Measurements from ENCODE around the gene HDAC4. TPM values are rescaled to one million over a fixed set of nuclear protein-coding genes. Genes with fewer than 3 reads are reported as not detected.

Gene HDAC4
- total and polyA plus RNA-seq, 10 of the 15 experiments (the other 5 are each of a cell fraction or from before 2014, with no cell fraction given), result 0.22 to 15.7 (median 4.8) TPM

DNA sequence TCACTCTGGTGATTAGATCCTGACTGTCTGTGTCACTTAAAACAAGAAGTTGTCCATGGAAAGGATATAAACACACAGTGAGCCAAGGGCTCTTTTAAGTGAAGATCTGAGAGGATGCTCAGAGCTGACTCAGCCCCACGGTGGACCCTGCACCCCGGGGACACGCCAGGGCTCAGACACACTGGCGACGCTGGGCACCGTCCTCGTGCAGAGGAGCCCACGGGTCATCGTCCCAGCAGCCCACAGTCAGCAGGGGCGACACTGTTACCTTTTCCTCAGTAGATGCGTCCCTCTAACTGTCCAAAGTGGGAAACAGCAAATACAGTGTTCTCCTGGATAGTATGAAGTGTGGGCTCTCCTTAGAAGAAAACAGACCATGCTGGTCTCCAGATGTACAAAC, 225.6 kb downstream of the HDAC4 start:
- H3K27me3 ChIP-seq (replicated peaks in 1 of 2; ENCODE audit: control insufficient read depth in 2 of 2, insufficient read depth in 2 of 2, low read length in 1 of 2), result no peaks in the 10 kb centered on the region
- no peak overlapping the region for H3K27ac ChIP-seq (ENCODE audit: control insufficient read depth, insufficient read depth)
- in situ Hi-C loops (cut with MboI) (no loop called here), intact Hi-C loops (cut with micrococcal nuclease; ENCODE audit: unreplicated experiment) (no loop called here)
- H3K9ac ChIP-seq (ENCODE audit: control insufficient read depth, insufficient read depth, low read length), result no peak overlapping the region
- no peak overlapping the region for H2AFZ ChIP-seq (ENCODE audit: control insufficient read depth, low read depth, low read length)
- no peaks in the 10 kb centered on the region for H4K20me1 ChIP-seq (ENCODE audit: control insufficient read depth, insufficient read depth)
- ChIA-PET RAD21 (ENCODE audit: unreplicated experiment) (no interaction called here), SMC1A (ENCODE audit: uncharacterized antibody, unreplicated experiment) (no interaction called here), POLR2A (no interaction called here), CTCF (no interaction called here)
- no peaks in the 10 kb centered on the region for H3K79me2 ChIP-seq (ENCODE audit: control insufficient read depth, insufficient read depth, low read length)
- H3K9me3 ChIP-seq (replicated peaks; ENCODE audit: control insufficient read depth, insufficient read depth, low read length), result peaks cover 5% of the 10 kb centered on the region; the same call in 2 of the 3 replicates
- FAIRE-seq (no peak), DNase-seq (ENCODE audit: low read depth, low spot score) (no peak), ATAC-seq (no peak)
- WGBS (ENCODE audit: insufficient coverage, insufficient replicate concordance, low lambda C conversion rate, missing lambda C conversion rate), result 91% methylated on average over 11 of the region's 11 CpGs
- no TSS peak for BruUV-seq (replicated peaks)
- no peak overlapping the region for H3K4me2 ChIP-seq (ENCODE audit: control insufficient read depth, insufficient read depth)
- H3K4me1 ChIP-seq (ENCODE audit: control insufficient read depth, insufficient read depth, low read length), result no peaks in the 10 kb centered on the region
- H3K36me3 ChIP-seq (ENCODE audit: control insufficient read depth in 2 of 2, insufficient read depth in 2 of 2, low read length in 1 of 2), result peaks cover 0 to 2% of the 10 kb centered on the region in 2 experiments; a peak in 2 of 4 replicates
- H3K4me3 ChIP-seq, result no peak overlapping the region
- TF ChIP-seq MTA3 (IDR thresholded peaks at IDR 0.05; ENCODE audit: borderline replicate concordance, low read length) (no peak), STAT1 (conservative IDR thresholded peaks at IDR 0.05) (no peak), ZBED1 (IDR thresholded peaks at IDR 0.05; ENCODE audit: borderline replicate concordance) (no peak), ESRRA (IDR thresholded peaks at IDR 0.05; ENCODE audit: low read length) (no peak), SMARCA5 (IDR thresholded peaks at IDR 0.05) (no peak), CREM (IDR thresholded peaks at IDR 0.05; ENCODE audit: low read depth) (no peak), SIN3A (IDR thresholded peaks at IDR 0.05; ENCODE audit: low read depth, low read length) (no peak), NFXL1 (IDR thresholded peaks at IDR 0.05; ENCODE audit: borderline replicate concordance) (no peak), SUZ12 (IDR thresholded peaks at IDR 0.05; ENCODE audit: unreplicated experiment) (no peak)
- TF ChIP-seq, protein P1, sequence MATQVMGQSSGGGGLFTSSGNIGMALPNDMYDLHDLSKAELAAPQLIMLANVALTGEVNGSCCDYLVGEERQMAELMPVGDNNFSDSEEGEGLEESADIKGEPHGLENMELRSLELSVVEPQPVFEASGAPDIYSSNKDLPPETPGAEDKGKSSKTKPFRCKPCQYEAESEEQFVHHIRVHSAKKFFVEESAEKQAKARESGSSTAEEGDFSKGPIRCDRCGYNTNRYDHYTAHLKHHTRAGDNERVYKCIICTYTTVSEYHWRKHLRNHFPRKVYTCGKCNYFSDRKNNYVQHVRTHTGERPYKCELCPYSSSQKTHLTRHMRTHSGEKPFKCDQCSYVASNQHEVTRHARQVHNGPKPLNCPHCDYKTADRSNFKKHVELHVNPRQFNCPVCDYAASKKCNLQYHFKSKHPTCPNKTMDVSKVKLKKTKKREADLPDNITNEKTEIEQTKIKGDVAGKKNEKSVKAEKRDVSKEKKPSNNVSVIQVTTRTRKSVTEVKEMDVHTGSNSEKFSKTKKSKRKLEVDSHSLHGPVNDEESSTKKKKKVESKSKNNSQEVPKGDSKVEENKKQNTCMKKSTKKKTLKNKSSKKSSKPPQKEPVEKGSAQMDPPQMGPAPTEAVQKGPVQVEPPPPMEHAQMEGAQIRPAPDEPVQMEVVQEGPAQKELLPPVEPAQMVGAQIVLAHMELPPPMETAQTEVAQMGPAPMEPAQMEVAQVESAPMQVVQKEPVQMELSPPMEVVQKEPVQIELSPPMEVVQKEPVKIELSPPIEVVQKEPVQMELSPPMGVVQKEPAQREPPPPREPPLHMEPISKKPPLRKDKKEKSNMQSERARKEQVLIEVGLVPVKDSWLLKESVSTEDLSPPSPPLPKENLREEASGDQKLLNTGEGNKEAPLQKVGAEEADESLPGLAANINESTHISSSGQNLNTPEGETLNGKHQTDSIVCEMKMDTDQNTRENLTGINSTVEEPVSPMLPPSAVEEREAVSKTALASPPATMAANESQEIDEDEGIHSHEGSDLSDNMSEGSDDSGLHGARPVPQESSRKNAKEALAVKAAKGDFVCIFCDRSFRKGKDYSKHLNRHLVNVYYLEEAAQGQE (IDR thresholded peaks at IDR 0.05; ENCODE audit: low read depth, low read length), result no peak
- TF ChIP-seq, protein P2, sequence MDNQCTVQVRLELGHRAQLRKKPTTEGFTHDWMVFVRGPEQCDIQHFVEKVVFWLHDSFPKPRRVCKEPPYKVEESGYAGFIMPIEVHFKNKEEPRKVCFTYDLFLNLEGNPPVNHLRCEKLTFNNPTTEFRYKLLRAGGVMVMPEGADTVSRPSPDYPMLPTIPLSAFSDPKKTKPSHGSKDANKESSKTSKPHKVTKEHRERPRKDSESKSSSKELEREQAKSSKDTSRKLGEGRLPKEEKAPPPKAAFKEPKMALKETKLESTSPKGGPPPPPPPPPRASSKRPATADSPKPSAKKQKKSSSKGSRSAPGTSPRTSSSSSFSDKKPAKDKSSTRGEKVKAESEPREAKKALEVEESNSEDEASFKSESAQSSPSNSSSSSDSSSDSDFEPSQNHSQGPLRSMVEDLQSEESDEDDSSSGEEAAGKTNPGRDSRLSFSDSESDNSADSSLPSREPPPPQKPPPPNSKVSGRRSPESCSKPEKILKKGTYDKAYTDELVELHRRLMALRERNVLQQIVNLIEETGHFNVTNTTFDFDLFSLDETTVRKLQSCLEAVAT (IDR thresholded peaks at IDR 0.05), result no peak
- TF ChIP-seq, protein P3, sequence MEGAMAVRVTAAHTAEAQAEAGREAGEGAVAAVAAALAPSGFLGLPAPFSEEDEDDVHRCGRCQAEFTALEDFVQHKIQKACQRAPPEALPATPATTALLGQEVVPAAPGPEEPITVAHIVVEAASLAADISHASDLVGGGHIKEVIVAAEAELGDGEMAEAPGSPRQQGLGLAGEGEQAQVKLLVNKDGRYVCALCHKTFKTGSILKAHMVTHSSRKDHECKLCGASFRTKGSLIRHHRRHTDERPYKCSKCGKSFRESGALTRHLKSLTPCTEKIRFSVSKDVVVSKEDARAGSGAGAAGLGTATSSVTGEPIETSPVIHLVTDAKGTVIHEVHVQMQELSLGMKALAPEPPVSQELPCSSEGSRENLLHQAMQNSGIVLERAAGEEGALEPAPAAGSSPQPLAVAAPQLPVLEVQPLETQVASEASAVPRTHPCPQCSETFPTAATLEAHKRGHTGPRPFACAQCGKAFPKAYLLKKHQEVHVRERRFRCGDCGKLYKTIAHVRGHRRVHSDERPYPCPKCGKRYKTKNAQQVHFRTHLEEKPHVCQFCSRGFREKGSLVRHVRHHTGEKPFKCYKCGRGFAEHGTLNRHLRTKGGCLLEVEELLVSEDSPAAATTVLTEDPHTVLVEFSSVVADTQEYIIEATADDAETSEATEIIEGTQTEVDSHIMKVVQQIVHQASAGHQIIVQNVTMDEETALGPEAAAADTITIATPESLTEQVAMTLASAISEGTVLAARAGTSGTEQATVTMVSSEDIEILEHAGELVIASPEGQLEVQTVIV (IDR thresholded peaks at IDR 0.05; ENCODE audit: borderline replicate concordance, partially characterized antibody), result no peak
- TF ChIP-seq, protein P4, sequence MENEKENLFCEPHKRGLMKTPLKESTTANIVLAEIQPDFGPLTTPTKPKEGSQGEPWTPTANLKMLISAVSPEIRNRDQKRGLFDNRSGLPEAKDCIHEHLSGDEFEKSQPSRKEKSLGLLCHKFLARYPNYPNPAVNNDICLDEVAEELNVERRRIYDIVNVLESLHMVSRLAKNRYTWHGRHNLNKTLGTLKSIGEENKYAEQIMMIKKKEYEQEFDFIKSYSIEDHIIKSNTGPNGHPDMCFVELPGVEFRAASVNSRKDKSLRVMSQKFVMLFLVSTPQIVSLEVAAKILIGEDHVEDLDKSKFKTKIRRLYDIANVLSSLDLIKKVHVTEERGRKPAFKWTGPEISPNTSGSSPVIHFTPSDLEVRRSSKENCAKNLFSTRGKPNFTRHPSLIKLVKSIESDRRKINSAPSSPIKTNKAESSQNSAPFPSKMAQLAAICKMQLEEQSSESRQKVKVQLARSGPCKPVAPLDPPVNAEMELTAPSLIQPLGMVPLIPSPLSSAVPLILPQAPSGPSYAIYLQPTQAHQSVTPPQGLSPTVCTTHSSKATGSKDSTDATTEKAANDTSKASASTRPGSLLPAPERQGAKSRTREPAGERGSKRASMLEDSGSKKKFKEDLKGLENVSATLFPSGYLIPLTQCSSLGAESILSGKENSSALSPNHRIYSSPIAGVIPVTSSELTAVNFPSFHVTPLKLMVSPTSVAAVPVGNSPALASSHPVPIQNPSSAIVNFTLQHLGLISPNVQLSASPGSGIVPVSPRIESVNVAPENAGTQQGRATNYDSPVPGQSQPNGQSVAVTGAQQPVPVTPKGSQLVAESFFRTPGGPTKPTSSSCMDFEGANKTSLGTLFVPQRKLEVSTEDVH (IDR thresholded peaks at IDR 0.05; ENCODE audit: low read depth, partially characterized antibody), result no peak

Data from GM12878 (cell line).